SJCRH30 (cell line): ENCODE results near the gene ACHE. TPM values are rescaled to one million over a fixed set of nuclear protein-coding genes. Genes with fewer than 3 reads are reported as not detected.
A peak's percentile ranks its signal among the peaks of the same experiment; 100 is the strongest.
"Not testable (repeated sequence)": the region's sequence is repeated elsewhere in the genome, so short reads cannot be mapped to it uniquely, and the experiment has no call there.

Experiments
- DNase-seq, 2 experiments: peaks; one replicate each; pipeline ENCODE4 v3.0.0-alpha.2; 2015 to 2020
- H3K27ac ChIP-seq: fragments of 250-450 bp; sonication (Bioruptor Pico); 2 replicates; pipeline ENCODE4 v1.5.1; 2020; ENCODE audit warnings: mild to moderate bottlenecking, moderate library complexity
- H3K27me3 ChIP-seq: fragments of 250-450 bp; sonication (Bioruptor Pico); 2 replicates; pipeline ENCODE4 v1.5.1; 2020; ENCODE audit warnings: mild to moderate bottlenecking, moderate library complexity
- H3K36me3 ChIP-seq: fragments of 250-450 bp; sonication (Bioruptor Pico); 2 replicates; pipeline ENCODE4 v1.5.1; 2020; ENCODE audit warnings: mild to moderate bottlenecking, moderate library complexity
- H3K4me1 ChIP-seq: fragments of 250-450 bp; sonication (Bioruptor Pico); 2 replicates; pipeline ENCODE4 v1.5.1; 2020; ENCODE audit warnings: mild to moderate bottlenecking, moderate library complexity
- H3K4me3 ChIP-seq: fragments of 250-450 bp; sonication (Bioruptor Pico); 2 replicates; pipeline ENCODE4 v1.5.1; 2020; ENCODE audit warnings: mild to moderate bottlenecking, moderate library complexity
- H3K9me3 ChIP-seq: fragments of 250-450 bp; sonication (Bioruptor Pico); replicated peaks from 2 replicates; pipeline ENCODE4 v1.5.1; 2020; ENCODE audit warnings: mild to moderate bottlenecking, moderate library complexity
- total RNA-seq: library from RNA; depleted of rRNA; stranded (reverse); fragments of >200 nt; shearing (Covaris generic); gene quantifications from 2 replicates; pipeline ENCODE4 v1.2.3, GENCODE V29; 2014

ACHE gene
- total RNA-seq, 1 experiment from 2014 or later = 1.5 TPM

DNA sequence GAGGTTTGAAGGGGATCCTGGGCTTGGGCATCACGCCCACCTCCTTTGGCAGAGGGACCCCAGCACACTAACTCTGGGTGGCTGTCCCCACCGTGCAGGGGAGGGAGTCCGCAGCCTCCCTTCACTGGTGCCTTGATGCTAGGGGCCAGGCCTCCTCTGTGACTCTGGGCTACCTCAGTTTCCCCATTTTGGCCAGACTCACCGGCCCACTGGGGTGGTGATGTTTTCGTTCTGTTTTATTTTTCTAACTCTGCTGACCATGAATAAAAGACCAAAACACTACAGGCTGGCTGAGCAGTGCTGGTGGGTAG, 29.0 kb downstream of the ACHE start:
- Histone ChIP-seq H3K4me1 (peaks cover 19% of the 10 kb centered on the region), H3K4me3 (peak overlapping the region; percentile 99), H3K27ac (peak overlapping the region; percentile 96), H3K9me3 (no peaks in the 10 kb centered on the region), H3K27me3 (no peaks in the 10 kb centered on the region), H3K36me3 (peaks cover 10% of the 10 kb centered on the region)
- DNase-seq = no peak

DNA sequence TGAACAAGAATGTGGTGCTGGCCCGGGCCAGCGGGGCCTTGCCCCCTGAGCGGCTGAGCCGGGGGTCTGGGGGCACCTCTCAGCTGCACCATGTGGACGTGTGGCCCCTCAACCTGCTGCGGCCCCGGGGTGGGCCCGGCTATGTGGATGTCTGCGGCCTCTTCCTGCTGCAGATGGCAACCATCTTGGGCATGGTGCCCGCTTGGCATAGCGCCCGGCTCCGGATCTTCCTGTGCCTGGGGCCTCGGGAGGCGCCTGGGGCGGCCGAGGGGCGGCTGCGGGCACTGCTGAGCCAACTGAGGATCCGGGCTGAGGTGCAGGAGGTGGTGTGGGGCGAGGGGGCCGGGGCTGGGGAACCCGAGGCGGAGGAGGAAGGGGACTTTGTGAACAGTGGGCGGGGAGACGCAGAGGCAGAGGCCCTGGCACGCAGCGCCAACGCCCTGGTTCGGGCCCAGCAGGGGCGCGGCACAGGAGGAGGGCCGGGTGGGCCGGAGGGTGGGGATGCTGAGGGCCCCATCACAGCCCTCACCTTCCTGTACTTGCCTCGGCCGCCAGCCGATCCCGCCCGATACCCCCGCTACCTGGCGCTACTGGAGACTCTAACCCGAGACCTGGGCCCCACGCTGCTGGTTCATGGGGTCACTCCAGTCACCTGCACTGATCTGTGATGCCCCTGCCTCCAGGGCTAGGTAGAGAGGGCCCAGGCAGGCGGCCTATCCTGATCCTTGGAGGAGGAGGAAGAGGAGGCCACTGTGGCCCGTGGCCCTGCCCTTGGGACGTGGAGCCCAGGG, 29.6 kb downstream of the ACHE start:
- Histone ChIP-seq H3K9me3 (no peaks in the 10 kb centered on the region), H3K36me3 (peaks cover 6% of the 10 kb centered on the region), H3K27me3 (no peaks in the 10 kb centered on the region), H3K4me3 (peak overlapping the region; percentile 99), H3K4me1 (peaks cover 19% of the 10 kb centered on the region), H3K27ac (peak overlapping the region; percentile 96)
- DNase-seq = no peak

DNA sequence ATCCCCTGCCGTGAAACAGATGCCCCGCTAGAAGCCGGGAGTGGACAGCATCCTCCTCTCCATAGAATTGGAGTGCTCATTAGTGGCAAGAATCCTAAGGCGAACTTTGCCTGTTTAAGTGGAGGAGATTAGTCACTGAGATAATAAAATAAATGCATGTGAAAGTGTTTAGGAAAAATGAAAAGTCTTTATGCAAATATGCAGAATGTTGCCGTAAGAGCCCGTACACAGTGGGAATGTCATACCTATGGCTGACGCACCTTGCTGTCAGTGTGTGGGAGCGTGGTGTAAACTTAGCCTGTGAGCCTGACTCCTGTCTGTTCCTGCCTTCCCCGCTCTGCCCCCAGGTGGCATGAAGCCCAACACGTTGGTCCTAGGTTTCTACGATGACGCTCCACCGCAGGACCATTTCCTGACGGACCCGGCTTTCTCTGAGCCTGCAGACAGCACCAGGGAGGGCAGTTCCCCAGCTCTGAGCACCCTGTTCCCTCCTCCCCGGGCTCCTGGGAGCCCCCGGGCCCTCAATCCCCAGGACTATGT, 30.2 kb downstream of the ACHE start:
- Histone ChIP-seq H3K36me3 (peaks cover 5% of the 10 kb centered on the region; the same call in 1 of the 2 replicates), H3K27ac (no peak overlapping the region)

DNA sequence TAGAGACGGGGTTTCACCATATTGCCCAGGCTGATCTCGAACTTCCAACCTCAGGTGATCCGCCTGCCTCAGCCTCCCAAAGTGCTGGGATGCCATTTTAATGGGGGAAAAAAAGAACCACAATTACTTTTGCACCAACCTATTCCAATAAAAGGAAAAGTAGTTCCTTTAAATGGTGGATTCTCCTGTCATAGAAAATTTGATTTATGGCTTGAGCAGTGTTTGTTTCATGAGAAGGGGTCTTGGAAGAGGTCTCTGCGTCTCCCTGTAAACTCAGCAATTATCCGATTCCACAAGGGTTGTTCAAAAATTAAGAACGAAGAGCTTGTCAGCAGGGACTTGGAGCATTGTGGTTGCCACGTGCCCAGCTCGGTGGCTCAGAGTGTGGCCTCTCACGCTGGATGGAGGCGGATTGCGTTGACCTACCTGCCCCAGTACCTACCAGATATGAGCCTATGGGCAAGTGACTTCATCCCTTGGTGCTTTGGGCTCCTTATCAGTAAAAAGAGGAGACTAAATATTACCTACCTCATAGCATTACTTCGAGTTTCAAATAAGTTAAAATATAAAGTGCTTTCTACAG, 31.3 kb downstream of the ACHE start:
- H3K4me3 ChIP-seq = no peak overlapping the region
- H3K27ac ChIP-seq = no peak overlapping the region
- H3K36me3 ChIP-seq = peaks cover 9% of the 10 kb centered on the region
- no peak for DNase-seq
- H3K27me3 ChIP-seq = no peaks in the 10 kb centered on the region
- no peaks in the 10 kb centered on the region for H3K9me3 ChIP-seq
- H3K4me1 ChIP-seq = peaks cover 19% of the 10 kb centered on the region

More for the DNA sequence above, 30.2 kb downstream of the ACHE start:
- DNase-seq = no peak
- no peaks in the 10 kb centered on the region for H3K27me3 ChIP-seq
- no peaks in the 10 kb centered on the region for H3K9me3 ChIP-seq
- peaks cover 19% of the 10 kb centered on the region for H3K4me1 ChIP-seq
- no peak overlapping the region for H3K4me3 ChIP-seq

DNA sequence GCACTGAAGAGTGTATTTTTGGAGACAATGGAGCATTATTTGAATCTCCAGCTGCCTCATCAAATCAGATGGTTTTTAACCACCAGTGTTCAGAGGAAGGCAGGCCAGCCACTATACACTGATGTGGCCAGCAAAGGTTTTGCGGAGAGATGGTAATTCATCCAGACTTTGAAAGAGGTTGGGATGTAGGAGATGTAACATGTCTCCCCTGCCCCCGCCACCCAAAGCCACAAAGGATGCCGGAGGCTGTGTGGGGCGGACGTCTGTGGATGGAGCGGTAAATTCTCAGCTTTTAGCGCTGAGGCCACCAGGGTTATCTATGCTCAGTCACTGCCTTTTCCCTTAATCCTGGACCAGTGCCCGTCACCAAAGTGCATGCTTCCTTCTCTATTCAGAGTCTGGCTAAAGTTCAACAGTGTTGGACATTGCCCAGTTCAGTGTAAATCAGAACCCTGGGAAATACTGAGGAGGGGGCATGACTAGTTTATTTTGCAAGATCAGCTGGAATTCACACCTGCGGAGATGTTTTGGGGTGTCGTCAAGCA, 32.2 kb downstream of the ACHE start:
- peak; percentile 69 to 81 for DNase-seq
- H3K9me3 ChIP-seq = no peaks in the 10 kb centered on the region
- peak overlapping the region; percentile 43 for H3K27ac ChIP-seq
- H3K4me3 ChIP-seq = no peak overlapping the region
- no peaks in the 10 kb centered on the region for H3K27me3 ChIP-seq
- H3K4me1 ChIP-seq = peaks cover 18% of the 10 kb centered on the region
- H3K36me3 ChIP-seq = peaks cover 7% of the 10 kb centered on the region

DNA sequence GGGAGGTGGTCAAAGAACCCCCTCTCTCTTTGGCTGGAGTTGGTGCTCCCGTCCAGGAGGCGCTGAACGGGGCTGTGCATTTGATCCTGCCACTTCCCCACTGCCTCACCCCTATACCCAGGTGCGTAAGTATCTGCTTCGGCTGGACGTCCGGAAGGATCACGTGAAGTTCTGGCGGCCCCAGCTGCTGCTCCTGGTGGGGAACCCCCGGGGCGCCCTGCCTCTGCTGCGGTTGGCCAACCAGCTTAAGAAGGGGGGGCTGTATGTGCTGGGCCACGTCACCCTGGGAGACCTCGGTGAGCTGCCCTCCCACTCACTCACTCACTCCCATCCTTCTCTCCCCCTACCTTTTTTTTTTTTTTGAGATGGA, 34.1 kb downstream of the ACHE start:
- Histone ChIP-seq H3K9me3 (no peaks in the 10 kb centered on the region), H3K4me1 (peaks cover 15% of the 10 kb centered on the region), H3K27me3 (no peaks in the 10 kb centered on the region), H3K27ac (no peak overlapping the region), H3K36me3 (peaks cover 6% of the 10 kb centered on the region), H3K4me3 (no peak overlapping the region)
- no peak for DNase-seq

DNA sequence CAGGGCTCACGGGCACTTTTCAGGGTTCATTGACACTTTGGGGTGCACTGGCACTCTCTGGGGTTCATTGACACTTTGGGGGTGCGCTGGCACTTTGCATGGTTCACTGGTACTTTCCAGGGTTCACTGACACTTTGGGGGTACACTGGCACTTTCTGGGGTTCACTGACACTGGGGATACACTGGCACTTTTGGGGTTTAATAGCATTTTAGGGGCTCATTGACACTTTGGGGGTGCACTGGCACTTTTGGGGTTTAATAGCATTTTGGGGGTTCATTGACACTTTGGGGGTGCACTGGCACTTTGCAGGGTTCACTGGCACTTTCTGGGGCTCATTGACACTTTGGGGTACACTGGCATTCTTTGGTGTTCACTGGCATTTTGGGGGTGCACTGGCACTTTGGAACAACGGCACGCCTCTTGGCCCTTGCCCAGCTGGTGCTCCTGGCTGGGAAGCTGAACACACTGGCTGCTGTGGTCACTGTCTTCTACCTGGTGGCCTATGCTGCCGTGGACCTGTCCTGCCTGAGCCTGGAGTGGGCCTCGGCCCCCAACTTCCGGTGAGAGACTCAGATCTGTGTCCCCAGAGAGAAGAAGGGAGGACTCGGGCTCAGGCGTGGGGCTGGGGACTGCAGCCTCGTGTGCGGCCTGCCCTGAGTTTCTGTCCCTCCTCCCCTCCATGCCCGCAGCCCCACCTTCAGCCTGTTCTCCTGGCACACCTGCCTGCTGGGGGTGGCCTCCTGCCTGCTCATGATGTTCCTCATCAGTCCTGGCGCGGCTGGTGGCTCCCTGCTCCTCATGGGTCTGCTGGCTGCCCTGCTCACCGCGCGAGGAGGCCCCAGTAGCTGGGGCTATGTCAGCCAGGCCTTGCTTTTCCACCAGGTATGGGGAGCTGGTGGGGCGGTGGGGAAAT, 34.7 kb downstream of the ACHE start:
- no peak for DNase-seq
- Histone ChIP-seq H3K4me1 (peaks cover 12% of the 10 kb centered on the region), H3K4me3 (no peak overlapping the region), H3K27ac (no peak overlapping the region), H3K36me3 (peaks cover 6% of the 10 kb centered on the region), H3K9me3 (no peaks in the 10 kb centered on the region), H3K27me3 (no peaks in the 10 kb centered on the region)

DNA sequence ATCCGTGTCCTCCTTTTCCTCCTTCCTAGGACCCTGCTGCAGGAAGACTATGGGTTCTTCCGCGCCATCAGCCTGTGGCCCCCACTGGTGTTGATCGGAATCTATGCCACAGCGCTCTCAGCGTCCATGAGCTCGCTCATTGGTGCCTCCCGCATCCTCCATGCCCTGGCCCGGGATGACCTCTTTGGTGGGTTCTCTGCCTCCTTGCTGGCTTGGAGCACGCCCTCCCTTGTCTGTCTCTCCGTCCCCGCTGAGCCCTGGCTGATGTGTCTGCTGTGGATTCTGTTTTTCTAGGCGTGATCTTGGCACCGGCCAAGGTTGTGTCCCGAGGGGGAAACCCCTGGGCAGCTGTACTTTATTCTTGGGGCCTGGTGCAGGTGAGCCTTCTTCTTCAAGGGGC, 35.8 kb downstream of the ACHE start:
- peaks cover 12% of the 10 kb centered on the region for H3K4me1 ChIP-seq
- no peak overlapping the region for H3K27ac ChIP-seq
- H3K36me3 ChIP-seq = peaks cover 6% of the 10 kb centered on the region
- no peaks in the 10 kb centered on the region for H3K9me3 ChIP-seq
- H3K27me3 ChIP-seq = no peaks in the 10 kb centered on the region
- DNase-seq = no peak
- no peak overlapping the region for H3K4me3 ChIP-seq

DNA sequence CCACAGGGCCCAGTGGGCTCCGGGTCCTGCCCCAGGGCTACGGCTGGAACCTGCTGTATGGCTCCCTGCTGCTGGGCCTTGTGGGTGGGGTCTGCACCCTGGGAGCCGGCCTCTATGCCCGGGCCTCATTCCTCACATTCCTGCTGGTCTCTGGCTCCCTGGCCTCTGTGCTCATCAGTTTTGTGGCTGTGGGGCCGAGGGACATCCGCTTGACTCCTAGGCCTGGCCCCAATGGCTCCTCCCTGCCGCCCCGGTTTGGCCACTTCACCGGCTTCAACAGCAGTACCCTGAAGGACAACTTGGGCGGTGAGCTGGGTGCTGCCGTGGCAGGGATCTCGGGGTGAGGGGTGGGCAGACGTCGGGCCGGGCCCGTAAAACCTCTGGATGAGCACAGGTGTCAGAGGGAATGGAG, 38.8 kb downstream of the ACHE start:
- DNase-seq = no peak
- H3K4me3 ChIP-seq = no peak overlapping the region
- no peaks in the 10 kb centered on the region for H3K27me3 ChIP-seq
- no peaks in the 10 kb centered on the region for H3K4me1 ChIP-seq
- H3K27ac ChIP-seq = no peak overlapping the region
- no peaks in the 10 kb centered on the region for H3K9me3 ChIP-seq
- peaks cover 6% of the 10 kb centered on the region for H3K36me3 ChIP-seq

DNA sequence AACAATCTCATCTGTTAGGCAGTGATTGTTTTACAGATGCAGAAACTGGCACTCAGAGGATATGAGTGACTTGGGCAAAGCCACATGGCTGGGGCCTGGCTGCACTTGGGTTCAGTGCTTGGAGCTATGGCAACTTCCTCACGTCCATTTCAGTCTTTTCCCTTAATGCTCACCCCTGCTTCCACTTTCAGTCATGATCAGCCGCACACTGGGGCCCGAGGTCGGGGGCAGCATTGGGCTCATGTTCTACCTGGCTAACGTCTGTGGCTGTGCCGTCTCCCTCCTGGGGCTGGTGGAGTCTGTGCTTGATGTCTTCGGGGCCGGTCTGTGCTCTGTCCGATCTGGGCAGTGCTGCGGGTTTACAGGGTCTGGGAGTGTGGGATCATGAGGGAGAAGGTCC, 40.2 kb downstream of the ACHE start:
- H3K36me3 ChIP-seq = peaks cover 5% of the 10 kb centered on the region
- no peak overlapping the region for H3K27ac ChIP-seq
- no peaks in the 10 kb centered on the region for H3K27me3 ChIP-seq
- H3K9me3 ChIP-seq = no peaks in the 10 kb centered on the region
- no peak for DNase-seq
- H3K4me3 ChIP-seq = no peak overlapping the region
- no peaks in the 10 kb centered on the region for H3K4me1 ChIP-seq

DNA sequence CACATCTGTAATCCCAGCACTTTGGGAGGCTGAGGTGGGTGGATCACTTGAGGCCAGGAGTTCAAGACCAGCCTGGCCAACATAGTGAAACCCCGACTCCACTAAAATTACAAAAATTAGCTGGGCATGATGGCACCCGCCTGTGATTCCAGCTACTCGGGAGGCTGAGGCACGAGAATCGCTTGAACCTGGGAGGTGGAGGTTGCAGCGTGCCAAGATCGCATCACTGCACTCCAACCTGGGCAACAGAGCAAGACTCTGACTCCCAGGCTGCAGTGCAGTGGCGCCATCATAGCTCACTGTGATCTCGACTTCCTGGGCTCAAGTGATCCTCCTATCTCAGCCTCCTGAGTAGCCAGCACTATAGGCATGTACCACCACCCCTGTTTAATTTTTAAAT, 40.8 kb downstream of the ACHE start:
- DNase-seq, H3K4me1 ChIP-seq, H3K4me3 ChIP-seq, H3K27ac ChIP-seq, H3K27me3 ChIP-seq, H3K36me3 ChIP-seq, H3K9me3 ChIP-seq: not testable (repeated sequence)

DNA sequence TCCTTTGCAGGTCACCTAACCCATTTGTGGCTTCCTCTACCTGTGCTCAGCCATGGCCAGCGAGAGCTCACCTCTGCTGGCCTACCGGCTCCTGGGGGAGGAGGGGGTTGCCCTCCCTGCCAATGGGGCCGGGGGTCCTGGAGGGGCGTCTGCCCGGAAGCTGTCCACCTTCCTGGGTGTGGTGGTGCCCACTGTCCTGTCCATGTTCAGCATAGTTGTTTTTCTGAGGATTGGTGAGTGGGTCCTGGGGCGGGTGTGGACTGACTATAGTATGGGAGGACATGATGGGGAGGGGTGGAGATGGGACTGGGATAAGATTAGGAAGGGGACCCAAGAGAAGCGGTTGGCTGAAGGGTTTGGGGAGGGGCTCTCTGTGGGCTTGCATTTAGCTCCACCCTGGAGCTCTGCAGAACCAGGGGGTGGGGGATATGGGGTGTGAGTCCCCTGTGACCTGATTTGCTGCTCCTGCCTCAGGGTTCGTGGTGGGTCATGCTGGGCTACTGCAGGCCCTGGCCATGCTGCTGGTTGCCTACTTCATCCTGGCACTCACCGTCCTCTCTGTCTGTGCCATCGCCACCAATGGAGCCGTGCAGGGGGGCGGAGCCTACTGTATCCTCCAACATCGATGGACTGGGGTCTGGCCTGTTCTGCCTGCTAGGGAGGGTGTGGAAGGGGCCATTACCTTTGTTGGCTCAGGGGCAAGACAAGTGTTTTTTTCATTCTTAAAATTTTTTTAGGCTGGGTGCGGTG, 41.4 kb downstream of the ACHE start:
- Histone ChIP-seq H3K27ac (no peak overlapping the region), H3K27me3 (no peaks in the 10 kb centered on the region), H3K4me3 (no peak overlapping the region), H3K9me3 (no peaks in the 10 kb centered on the region), H3K4me1 (no peaks in the 10 kb centered on the region), H3K36me3 (no peaks in the 10 kb centered on the region)
- no peak for DNase-seq

DNA sequence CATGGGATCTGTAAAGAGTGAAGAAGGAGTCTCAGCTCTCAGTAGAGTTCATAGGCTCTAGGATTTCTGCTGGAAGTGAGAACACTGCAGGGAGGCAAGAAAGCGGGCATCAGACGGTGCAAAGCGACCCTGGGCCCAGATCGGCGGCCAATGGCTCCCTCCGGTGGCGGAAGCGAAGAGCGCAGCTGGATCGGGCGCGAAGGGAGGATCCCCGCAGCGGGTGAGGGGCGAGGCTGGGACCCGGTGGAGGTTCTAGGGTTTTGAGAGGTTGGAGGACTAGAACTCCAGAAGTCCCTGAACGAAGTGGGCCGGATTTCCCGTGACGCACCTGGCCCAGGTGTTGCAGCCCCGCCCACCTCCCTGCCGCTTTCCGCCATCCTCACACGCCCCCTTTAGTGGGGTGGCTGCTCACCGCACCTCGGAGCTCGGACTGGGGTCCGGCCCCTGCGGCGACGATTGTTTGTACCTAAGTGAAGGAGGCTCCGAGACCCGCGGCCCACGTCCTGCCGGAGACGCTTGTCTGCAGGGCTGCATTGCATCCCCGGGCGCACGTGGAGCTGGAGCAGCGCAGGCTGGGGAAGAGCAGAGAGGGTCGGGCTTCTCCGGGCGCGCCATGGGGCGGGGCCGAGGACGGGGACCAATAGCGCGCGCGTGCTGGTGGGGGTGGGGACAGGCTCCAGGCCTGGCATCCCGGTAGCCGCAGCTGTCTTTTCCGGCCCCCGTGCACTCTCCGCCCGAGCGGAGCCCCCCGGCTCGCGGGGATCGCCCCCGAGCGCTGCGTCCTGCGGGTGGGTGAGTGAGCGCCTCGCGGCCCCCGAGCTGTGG, 43.4 kb downstream of the ACHE start, which contains the start of gene SLC12A9:
Gene SLC12A9 (plus strand): TSS at position 666 of the 825 bp plus-strand sequence. CDS start 1,485 bp downstream, outside the sequence.
- no peaks in the 10 kb centered on the region for H3K9me3 ChIP-seq
- H3K4me3 ChIP-seq = peak within 1 kb of the TSS; percentile 80
- peak; percentile 94 for DNase-seq
- H3K4me1 ChIP-seq = no peaks in the 10 kb centered on the region
- H3K36me3 ChIP-seq = no peaks in the 10 kb centered on the region
- H3K27ac ChIP-seq = peak within 1 kb of the TSS; percentile 33; the same call in 1 of the 2 replicates
- no peaks in the 10 kb centered on the region for H3K27me3 ChIP-seq
